Panc1 (cell line): Measurements from ENCODE around the gene VSNL1.

Experiments used
- CTCF ChIP-seq: fragments of 450-650 bp; IDR thresholded peaks from 2 replicates; pipeline ENCODE4 v1.5.1; 2017; ENCODE audit warnings: mild to moderate bottlenecking
- REST ChIP-seq, 2 experiments: IDR thresholded peaks; 2 replicates each; pipeline ENCODE4 v1.6.1; 2011 to 2012; ENCODE audit warnings: low read depth in 2 of 2, control low read depth in 1 of 2, low read length in 1 of 2, mild to moderate bottlenecking in 1 of 2, moderate library complexity in 1 of 2; ENCODE audit not compliant: insufficient read depth in 1 of 2

- no peak for TF ChIP-seq REST (IDR thresholded peaks at IDR 0.05; ENCODE audit: insufficient read depth in 1 of 2, low read depth in 2 of 2, low read length in 1 of 2)
- TF ChIP-seq CTCF = no peak
Observed at GRCh38 chr2:17536416-17536815, 4.1 kb upstream of the VSNL1 start.
